CD4-positive, CD25-positive, alpha-beta regulatory T cell (primary cell): ENCODE measurements around the gene GAS6. TPM values are rescaled to one million over a fixed set of nuclear protein-coding genes. Genes with fewer than 3 reads are reported as not detected.

ENCODE experiments used
- ATAC-seq, 2 donors: fragments of 150-1000 bp; cut with Tn5 transposase; one replicate each; pipeline ENCODE4 v1.10.0; 2021; ENCODE audit warnings: low read depth in 2 of 2, moderate number of reproducible peaks in 2 of 2, moderate library complexity in 1 of 2
- DNase-seq, 3 donors: peaks; one replicate each; pipeline versions ENCODE4 v3.0.0 to v3.0.0-alpha.2; 2012 to 2022; ENCODE audit warnings: mixed read lengths in 1 of 3
- H3K27ac ChIP-seq: one replicate; pipeline ENCODE4 v1.7.0; 2013; ENCODE audit warnings: mild to moderate bottlenecking, low read length; ENCODE audit not compliant: insufficient read depth, poor library complexity, severe bottlenecking
- H3K27me3 ChIP-seq: one replicate; pipeline ENCODE4 v1.7.0; 2013; ENCODE audit warnings: low read length; ENCODE audit not compliant: control insufficient read depth, insufficient read depth
- H3K36me3 ChIP-seq: one replicate; pipeline ENCODE4 v1.7.0; 2013; ENCODE audit warnings: mild to moderate bottlenecking, low read length, moderate library complexity; ENCODE audit not compliant: control insufficient read depth, insufficient read depth
- H3K4me1 ChIP-seq: 2 replicates; pipeline ENCODE4 v1.7.0; 2013; ENCODE audit warnings: mild to moderate bottlenecking, low read length; ENCODE audit not compliant: insufficient read depth, control insufficient read depth, poor library complexity, severe bottlenecking
- H3K4me3 ChIP-seq: one replicate; pipeline ENCODE4 v1.7.0; 2013; ENCODE audit warnings: low read depth, mild to moderate bottlenecking, low read length, moderate library complexity
- H3K9me3 ChIP-seq, 2 experiments: 1 replicate in 1 of 2; 2 replicates in 1 of 2; pipeline ENCODE4 v1.7.0; 2013; ENCODE audit warnings: low read length in 2 of 2, mild to moderate bottlenecking in 1 of 2, moderate library complexity in 1 of 2; ENCODE audit not compliant: control insufficient read depth in 2 of 2
- H3K27ac Mint-ChIP-seq, 3 donors: one replicate each; pipeline ENCODE4 v1.8.0; 2020 to 2022; ENCODE audit warnings: mild to moderate bottlenecking in 3 of 3, mixed read lengths in 3 of 3, moderate library complexity in 2 of 3
- H3K27me3 Mint-ChIP-seq: one replicate; pipeline ENCODE4 v1.8.0; 2022; ENCODE audit warnings: mild to moderate bottlenecking, mixed read lengths
- H3K36me3 Mint-ChIP-seq: one replicate; pipeline ENCODE4 v1.8.0; 2020; ENCODE audit warnings: mixed read lengths
- H3K4me1 Mint-ChIP-seq, 4 donors: one replicate each; pipeline ENCODE4 v1.8.0; 2020 to 2022; ENCODE audit warnings: mixed read lengths in 4 of 4, mild to moderate bottlenecking in 1 of 4
- H3K4me3 Mint-ChIP-seq, 4 donors: one replicate each; pipeline ENCODE4 v1.8.0; 2020 to 2022; ENCODE audit warnings: mild to moderate bottlenecking in 4 of 4, mixed read lengths in 4 of 4, moderate library complexity in 3 of 4
- H3K9me3 Mint-ChIP-seq, 7 donors: one replicate each; pipeline ENCODE4 v1.8.0; 2020 to 2022; ENCODE audit warnings: mixed read lengths in 7 of 7, mild to moderate bottlenecking in 3 of 7, moderate library complexity in 2 of 7
- polyA plus RNA-seq, 4 donors: library from polyadenylated mRNA; unstranded; fragments of 300-500 nt; fragmentation: Illumina TruSeq; gene quantifications; one replicate each; pipeline ENCODE4 v1.2.3, GENCODE V29; 2021
- total RNA-seq: library from RNA; stranded (reverse); gene quantifications from one replicate; pipeline ENCODE4 v1.2.3, GENCODE V29; 2022

The GAS6 gene
- total and polyA plus RNA-seq, 5 donors from 2014 or later: 0.29 to 2.8 (median 0.34) TPM; not detected in 2

DNA sequence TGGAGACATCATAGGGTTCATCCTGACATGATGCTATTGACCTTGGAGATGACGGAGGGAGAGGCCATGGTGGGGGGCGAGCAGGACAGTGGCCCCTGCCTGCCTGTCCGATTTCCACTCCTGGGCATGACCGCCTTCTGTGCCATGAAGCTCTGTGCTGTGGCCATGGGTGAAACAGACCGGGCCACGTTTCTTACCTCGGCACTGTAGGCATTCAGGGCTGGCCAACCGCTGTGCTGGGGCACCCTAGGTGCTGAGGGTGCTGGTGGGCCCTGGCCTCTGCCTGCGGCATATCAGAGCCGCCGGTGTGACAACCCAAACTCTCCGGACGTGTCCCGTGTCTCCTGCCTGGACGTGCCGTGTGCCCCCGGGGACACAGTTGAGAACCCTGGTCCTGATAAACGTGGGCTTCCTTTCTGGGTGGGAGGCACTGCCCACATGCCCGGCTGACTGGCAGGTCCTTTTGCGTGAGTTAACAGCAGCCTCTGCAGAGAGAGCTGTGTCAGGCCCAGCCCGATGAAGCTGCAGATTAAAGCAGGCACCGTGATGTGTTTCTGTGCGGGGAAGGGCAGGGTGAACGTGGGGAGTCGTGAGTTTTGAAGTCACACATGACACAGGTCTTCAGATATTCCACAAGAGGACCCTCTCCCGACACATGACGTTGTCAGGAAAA lies 58.3 kb downstream of the GAS6 start:
- ATAC-seq: no peak

DNA sequence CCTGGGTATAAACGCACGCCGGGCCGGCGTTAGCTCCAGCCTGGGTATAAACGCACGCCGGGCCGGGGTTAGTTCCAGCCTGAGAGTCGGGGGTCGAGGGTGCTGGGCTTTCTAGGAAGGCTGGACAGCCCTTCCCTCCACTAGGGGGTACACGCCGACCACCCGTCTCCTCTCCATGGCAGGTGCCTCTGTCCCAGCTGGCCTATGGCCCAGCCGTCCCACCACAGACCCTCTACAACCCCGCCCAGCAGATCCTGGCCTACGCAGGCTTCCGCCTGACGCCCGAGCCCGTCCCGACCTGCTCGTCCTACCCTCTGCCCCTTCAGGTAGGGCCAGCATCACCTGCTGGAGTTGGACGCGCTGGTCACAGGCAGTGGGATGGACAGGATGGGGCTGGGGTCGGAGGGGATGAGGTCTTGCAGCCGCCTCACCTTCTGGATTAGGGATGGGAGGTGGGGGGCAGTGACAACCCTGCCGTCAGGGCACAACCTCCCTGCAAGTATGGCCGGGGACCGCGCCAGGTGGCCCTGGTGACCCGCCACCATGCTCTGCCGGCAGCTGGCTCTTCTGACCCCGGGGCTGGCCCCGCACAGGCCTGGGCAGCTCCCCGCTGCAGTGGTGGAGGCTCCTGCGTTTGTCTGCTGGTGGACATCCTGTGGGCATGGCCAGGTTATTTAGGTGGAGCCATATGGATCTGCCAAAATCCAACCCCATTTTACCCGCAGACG lies 59.0 kb downstream of the GAS6 start:
- Histone ChIP-seq H3K36me3 (no peaks in the 10 kb centered on the region), H3K27me3 (no peaks in the 10 kb centered on the region), H3K4me3 (no peak overlapping the region), H3K9me3 (peaks cover 5 to 18% of the 10 kb centered on the region in 2 experiments), H3K4me1 (no peaks in the 10 kb centered on the region), H3K27ac (no peak overlapping the region)
- Mint-ChIP-seq H3K27ac (no peak overlapping the region), H3K4me1 (no peaks in the 10 kb centered on the region), H3K4me3 (no peak overlapping the region), H3K9me3 (peaks cover 0 to 10% (median 1%) of the 10 kb centered on the region in 7 donors), H3K36me3 (no peaks in the 10 kb centered on the region), H3K27me3 (no peaks in the 10 kb centered on the region)
- DNase-seq: no peak
- ATAC-seq: no peak

More for the DNA sequence above, 58.3 kb downstream of the GAS6 start:
- no peak overlapping the region for H3K4me3 ChIP-seq
- H3K27ac ChIP-seq: no peak overlapping the region
- peaks cover 0 to 13% (median 1%) of the 10 kb centered on the region in 7 donors for H3K9me3 Mint-ChIP-seq
- H3K4me1 Mint-ChIP-seq: no peaks in the 10 kb centered on the region
- H3K27ac Mint-ChIP-seq: no peak overlapping the region
- no peaks in the 10 kb centered on the region for H3K36me3 ChIP-seq
- no peaks in the 10 kb centered on the region for H3K27me3 ChIP-seq
- no peak overlapping the region for H3K4me3 Mint-ChIP-seq
- DNase-seq: no peak
- H3K9me3 ChIP-seq: peaks cover 5 to 19% of the 10 kb centered on the region in 2 experiments
- H3K27me3 Mint-ChIP-seq: no peaks in the 10 kb centered on the region
- H3K4me1 ChIP-seq: no peaks in the 10 kb centered on the region
- H3K36me3 Mint-ChIP-seq: no peaks in the 10 kb centered on the region

DNA sequence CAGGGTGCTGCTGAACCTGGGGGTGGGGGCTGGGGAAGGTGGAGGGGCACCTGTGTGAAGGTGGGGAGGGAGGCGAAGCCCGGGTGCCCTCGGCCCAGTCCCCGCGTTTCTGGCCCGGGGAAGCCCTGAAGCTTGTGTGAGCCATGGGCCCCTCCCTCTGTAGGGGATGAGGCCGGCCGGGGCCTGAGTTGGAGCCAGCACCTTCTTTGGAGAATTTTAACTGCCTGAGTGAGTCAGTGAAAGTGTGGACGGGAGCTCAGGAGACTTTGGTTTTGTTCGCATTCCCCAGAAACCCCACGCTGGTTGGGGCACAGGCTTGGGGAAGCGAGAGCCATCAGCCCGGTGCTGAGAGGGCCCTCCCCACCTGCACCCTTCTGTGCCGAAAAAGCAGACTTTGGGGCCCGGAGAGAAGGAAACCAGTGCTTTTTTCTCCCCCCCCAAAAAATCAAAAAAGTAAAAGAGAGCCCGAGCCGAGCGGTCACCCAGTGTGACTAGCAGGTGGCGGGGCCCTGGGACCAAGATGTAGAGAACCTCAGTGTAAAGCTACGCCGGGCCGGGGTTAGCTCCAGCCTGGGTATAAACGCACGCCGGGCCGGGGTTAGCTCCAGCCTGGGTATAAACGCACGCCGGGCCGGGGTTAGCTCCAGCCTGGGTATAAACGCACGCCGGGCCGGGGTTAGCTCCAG lies 59.7 kb downstream of the GAS6 start:
- H3K9me3 ChIP-seq: peaks cover 5 to 13% of the 10 kb centered on the region in 2 experiments
- H3K36me3 Mint-ChIP-seq: no peaks in the 10 kb centered on the region
- H3K9me3 Mint-ChIP-seq: peaks cover 0 to 10% (median 1%) of the 10 kb centered on the region in 7 donors
- H3K4me1 ChIP-seq: no peaks in the 10 kb centered on the region
- ATAC-seq: no peak
- no peaks in the 10 kb centered on the region for H3K4me1 Mint-ChIP-seq
- H3K4me3 Mint-ChIP-seq: no peak overlapping the region
- H3K27ac Mint-ChIP-seq: no peak overlapping the region
- no peak overlapping the region for H3K4me3 ChIP-seq
- H3K27me3 Mint-ChIP-seq: no peaks in the 10 kb centered on the region
- DNase-seq: no peak
- no peaks in the 10 kb centered on the region for H3K27me3 ChIP-seq
- H3K36me3 ChIP-seq: no peaks in the 10 kb centered on the region
- no peak overlapping the region for H3K27ac ChIP-seq

DNA sequence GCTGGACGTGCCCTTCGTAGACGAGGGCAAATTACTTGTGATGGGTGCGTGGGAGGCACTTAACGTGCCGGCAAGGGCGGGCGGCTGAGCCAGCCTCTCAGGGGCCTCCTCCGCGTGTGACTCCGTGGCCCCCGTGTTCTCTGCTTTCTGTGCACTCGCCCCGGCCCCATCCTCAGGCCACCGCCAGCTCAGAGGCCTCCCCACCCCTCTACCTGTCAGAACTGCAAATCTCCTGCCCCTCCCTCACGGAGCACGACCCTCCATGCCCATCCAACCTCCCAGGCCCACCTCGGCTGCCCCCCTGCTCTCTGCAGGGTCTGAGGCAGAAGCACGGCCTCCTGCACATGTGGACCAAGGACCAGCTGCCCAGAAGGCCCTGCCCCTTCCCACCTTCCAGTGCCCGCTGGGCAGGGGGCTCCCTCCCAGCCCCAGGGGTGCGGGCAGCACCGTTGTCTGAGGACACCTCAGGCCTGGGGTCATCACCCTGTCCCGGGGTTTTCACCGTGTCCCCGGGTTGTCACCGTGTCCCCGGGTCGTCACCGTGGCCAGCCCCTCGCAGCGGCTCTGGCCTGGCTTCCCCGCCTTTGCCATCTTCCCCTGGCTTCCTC lies 60.4 kb downstream of the GAS6 start:
- Histone ChIP-seq H3K9me3 (peaks cover 4 to 8% of the 10 kb centered on the region in 2 experiments), H3K36me3 (no peaks in the 10 kb centered on the region), H3K4me3 (no peak overlapping the region), H3K27ac (no peak overlapping the region), H3K4me1 (no peaks in the 10 kb centered on the region), H3K27me3 (no peaks in the 10 kb centered on the region)
- peaks cover 0 to 7% (median 1%) of the 10 kb centered on the region in 7 donors for H3K9me3 Mint-ChIP-seq
- H3K36me3 Mint-ChIP-seq: no peaks in the 10 kb centered on the region
- DNase-seq (no peak), ATAC-seq (no peak)
- H3K4me1 Mint-ChIP-seq: no peaks in the 10 kb centered on the region
- no peak overlapping the region for H3K27ac Mint-ChIP-seq
- no peaks in the 10 kb centered on the region for H3K27me3 Mint-ChIP-seq
- H3K4me3 Mint-ChIP-seq: no peak overlapping the region

DNA sequence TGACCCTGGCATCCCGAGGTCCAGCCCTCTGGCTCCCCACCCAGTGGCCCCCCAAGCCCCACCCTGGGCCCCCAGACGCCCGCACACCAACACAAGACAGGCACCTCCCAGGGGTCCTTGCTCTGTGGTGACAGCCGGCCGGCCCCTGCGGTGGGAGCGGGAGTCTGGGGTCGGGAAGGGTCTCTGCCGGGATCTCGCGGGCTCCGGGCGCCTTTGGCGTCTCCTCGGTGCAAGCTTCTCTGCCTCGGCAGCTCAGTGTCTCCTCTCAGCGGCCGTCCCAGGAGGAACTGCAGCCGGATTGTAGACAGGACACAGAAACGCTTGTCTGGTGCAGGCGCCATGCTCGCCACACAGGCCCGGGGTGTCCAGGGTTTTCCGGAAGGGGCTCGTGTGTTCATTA lies 61.1 kb downstream of the GAS6 start:
- no peaks in the 10 kb centered on the region for H3K4me1 Mint-ChIP-seq
- no peaks in the 10 kb centered on the region for H3K36me3 Mint-ChIP-seq
- Histone ChIP-seq H3K9me3 (peaks cover 0 to 2% of the 10 kb centered on the region in 2 experiments), H3K27me3 (no peaks in the 10 kb centered on the region), H3K4me1 (no peaks in the 10 kb centered on the region), H3K36me3 (no peaks in the 10 kb centered on the region), H3K27ac (no peak overlapping the region), H3K4me3 (no peak overlapping the region)
- H3K9me3 Mint-ChIP-seq: peaks cover 0 to 2% (median 0%) of the 10 kb centered on the region in 7 donors
- no peak overlapping the region for H3K4me3 Mint-ChIP-seq
- H3K27me3 Mint-ChIP-seq: no peaks in the 10 kb centered on the region
- ATAC-seq (no peak), DNase-seq (no peak)
- H3K27ac Mint-ChIP-seq: no peak overlapping the region

DNA sequence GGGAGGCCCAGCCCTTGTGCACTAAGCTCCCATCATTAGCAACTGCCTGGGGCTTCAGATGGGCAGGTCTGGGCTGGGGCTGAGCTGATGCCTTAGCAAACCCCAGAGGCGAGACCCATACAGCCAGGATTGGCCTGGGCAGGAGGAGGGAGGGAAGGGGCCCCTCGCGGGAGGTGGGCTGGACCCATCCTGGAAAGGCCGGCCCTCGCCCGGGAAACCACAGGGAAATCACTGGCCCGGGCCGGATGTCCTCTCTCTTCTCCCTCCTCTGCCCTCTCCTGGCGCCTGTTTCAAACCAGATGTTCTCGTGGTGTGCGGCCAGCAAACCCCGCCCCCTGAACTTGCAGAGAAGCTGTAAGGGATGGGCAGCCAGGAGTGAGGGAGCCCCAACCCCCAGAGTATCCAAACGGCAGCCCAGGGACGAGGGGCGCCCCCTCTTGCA lies 61.8 kb downstream of the GAS6 start:
- no peaks in the 10 kb centered on the region for H3K36me3 ChIP-seq
- no peak for DNase-seq
- H3K4me3 ChIP-seq: no peak overlapping the region
- Mint-ChIP-seq H3K4me1 (no peaks in the 10 kb centered on the region), H3K9me3 (peaks cover 0 to 2% (median 0%) of the 10 kb centered on the region in 7 donors), H3K27ac (no peak overlapping the region), H3K36me3 (no peaks in the 10 kb centered on the region), H3K27me3 (no peaks in the 10 kb centered on the region), H3K4me3 (no peak overlapping the region)
- ATAC-seq: no peak
- H3K4me1 ChIP-seq: no peaks in the 10 kb centered on the region
- H3K27ac ChIP-seq: no peak overlapping the region
- no peaks in the 10 kb centered on the region for H3K27me3 ChIP-seq
- H3K9me3 ChIP-seq: no peaks in the 10 kb centered on the region

DNA sequence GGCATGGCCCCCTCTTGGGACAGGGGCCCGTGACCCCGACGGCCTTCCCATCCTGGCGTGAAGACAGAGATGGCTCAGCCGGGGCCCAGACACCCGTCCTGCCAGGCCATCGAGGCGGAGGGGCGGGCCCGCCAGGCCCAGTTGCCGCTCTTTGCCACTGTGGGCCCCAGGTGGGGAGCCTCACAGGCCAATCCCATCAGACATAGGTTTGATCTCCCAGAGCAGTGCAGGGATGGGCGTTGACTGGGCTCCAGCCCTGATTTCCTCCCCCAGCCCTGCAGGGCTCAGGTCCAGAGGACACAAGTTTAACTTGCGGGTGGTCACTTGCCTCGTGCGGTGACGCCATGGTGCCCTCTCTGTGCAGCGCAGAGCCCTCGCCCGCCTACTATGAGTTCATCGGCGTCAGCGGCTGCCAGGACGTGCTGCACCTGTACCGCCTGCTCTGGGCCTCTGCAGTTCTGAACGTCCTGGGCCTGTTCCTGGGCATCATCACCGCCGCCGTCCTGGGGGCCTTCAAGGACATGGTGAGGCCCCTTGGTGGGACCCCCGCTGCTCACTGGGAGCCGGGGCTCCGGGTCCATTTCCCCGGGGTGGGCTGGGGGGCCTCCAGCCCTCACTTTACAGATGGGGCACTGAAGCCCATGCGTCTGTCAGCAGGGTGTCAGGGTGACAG lies 62.5 kb downstream of the GAS6 start:
- Histone ChIP-seq H3K9me3 (no peaks in the 10 kb centered on the region), H3K4me3 (no peak overlapping the region), H3K27me3 (no peaks in the 10 kb centered on the region), H3K36me3 (no peaks in the 10 kb centered on the region), H3K4me1 (no peaks in the 10 kb centered on the region), H3K27ac (no peak overlapping the region)
- H3K9me3 Mint-ChIP-seq: peaks cover 0 to 2% (median 0%) of the 10 kb centered on the region in 7 donors
- H3K4me3 Mint-ChIP-seq: no peak overlapping the region
- H3K36me3 Mint-ChIP-seq: no peaks in the 10 kb centered on the region
- ATAC-seq (no peak), DNase-seq (no peak)
- H3K4me1 Mint-ChIP-seq: no peaks in the 10 kb centered on the region
- H3K27ac Mint-ChIP-seq: no peak overlapping the region
- no peaks in the 10 kb centered on the region for H3K27me3 Mint-ChIP-seq
